Retinal pigment epithelial cell (primary cell): ENCODE data around the gene TAAR6.

Experiments
- DNase-seq: peaks from one replicate; pipeline ENCODE4 v3.0.0-alpha.2; 2010; ENCODE audit warnings: low read depth
- H3K4me3 ChIP-seq: 2 replicates; pipeline ENCODE4 v1.5.1; 2011; ENCODE audit warnings: mild to moderate bottlenecking, low read length, control low read depth, moderate library complexity
- TF ChIP-seq, protein P1 (sequence below): conservative IDR thresholded peaks from 2 replicates; pipeline ENCODE4 v1.5.1; 2011; ENCODE audit warnings: low read depth, low read length, control low read depth, inconsistent platforms

The TAAR6 gene

DNA sequence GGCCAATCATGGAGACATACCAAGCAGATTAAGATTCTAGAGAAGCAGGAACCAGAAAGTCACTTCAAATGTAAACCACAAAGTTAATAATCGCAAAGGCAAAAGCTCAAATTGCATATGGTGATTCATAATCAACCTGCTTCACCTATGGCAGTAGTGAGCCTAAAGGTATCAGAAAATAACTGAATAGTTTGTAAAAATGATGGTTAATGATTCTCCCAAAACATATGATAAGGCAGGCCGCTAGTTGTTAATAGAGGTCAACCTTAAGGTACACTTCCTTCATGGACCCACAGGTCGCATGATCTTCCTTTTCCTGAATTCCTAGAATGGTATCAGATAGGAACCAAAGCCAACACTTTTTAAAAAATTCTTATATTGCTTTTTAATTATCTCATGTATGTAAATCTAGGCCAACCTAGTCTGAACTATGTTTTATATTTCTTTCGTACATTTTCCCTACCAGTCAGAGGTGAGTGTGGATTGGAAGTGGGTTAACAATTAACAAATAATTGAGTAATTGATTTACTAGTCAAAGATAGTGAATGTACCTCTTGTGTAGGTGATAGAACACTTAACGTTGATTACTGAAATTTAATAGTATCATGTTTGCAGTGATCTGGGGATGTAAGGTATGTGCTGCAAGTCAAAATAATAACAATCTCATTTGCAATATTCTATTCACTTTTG lies 37.6 kb downstream of the TAAR6 start:
- TF ChIP-seq, protein P1, sequence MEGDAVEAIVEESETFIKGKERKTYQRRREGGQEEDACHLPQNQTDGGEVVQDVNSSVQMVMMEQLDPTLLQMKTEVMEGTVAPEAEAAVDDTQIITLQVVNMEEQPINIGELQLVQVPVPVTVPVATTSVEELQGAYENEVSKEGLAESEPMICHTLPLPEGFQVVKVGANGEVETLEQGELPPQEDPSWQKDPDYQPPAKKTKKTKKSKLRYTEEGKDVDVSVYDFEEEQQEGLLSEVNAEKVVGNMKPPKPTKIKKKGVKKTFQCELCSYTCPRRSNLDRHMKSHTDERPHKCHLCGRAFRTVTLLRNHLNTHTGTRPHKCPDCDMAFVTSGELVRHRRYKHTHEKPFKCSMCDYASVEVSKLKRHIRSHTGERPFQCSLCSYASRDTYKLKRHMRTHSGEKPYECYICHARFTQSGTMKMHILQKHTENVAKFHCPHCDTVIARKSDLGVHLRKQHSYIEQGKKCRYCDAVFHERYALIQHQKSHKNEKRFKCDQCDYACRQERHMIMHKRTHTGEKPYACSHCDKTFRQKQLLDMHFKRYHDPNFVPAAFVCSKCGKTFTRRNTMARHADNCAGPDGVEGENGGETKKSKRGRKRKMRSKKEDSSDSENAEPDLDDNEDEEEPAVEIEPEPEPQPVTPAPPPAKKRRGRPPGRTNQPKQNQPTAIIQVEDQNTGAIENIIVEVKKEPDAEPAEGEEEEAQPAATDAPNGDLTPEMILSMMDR: no peak
- H3K4me3 ChIP-seq: no peak overlapping the region
- DNase-seq: no peak

DNA sequence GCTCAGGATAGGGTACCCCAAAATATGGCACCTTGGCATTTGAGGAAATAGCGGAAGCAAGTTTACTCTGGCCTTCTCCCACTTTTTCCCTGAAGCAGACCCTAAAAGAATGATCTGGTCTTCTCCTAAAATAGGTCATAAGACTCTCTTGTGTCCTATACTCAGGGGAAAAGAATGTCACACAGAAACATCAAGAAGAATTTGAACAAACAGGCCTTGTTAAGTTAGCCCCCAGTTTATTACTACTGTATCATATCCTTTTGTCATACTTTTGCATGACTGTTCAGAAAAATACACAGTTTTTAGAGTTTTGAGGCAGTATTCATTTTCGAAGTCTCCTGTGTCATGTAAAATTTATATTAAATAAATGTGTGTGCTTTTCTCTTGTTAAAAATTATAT lies 41.5 kb downstream of the TAAR6 start:
- no peak for DNase-seq
- H3K4me3 ChIP-seq: no peak overlapping the region
- TF ChIP-seq, protein P1: no peak

DNA sequence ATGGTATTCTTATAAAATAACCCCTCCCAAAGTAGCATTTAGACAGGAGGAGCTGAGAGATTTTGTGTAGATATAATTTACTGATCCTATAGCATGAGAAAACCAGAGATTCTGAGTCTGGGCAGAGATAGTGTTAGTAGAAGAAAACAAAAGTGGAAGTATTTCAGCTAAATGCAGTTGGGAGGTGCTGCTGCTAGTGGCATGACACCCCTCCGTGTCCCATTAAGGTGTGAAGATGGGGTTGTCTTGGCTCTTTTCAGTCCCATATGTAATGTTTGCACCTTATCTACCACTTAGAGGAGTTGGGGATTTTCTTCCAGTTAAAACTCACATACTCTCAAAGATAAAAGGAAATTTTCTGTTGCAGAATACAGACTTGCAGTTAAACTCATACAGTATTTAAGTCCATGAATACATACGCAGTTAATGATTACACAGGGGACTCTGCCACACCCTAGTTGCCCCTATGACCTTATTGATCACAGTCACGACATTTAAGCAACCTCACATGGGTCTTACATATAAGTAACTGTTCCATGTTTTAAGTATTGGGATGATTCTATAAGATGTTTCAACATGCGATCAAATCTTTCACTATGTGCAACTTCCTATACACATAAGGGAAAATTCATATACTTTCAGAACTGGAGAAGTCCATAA lies 42.5 kb downstream of the TAAR6 start:
- H3K4me3 ChIP-seq: no peak overlapping the region
- no peak for DNase-seq
- TF ChIP-seq, protein P1: no peak

DNA sequence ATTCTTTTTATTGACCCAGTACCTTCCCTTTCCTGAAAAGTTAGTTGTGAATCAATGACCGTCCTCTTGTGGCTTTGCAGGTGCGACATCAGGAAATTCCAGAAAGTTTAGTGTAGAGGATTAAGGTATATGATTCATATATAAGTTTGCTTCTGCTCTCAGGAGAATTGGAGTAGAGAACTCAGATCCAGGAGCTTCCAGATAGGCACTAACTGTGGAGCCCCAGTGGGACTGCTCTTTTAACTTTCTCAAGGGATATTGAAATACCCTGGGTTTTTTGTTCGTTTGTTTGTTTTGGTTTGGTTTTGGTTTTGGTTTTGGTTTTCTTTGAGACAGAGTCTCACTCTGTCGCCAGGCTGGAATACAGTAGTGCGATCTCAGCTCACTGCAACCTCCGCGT lies 44.4 kb downstream of the TAAR6 start:
- TF ChIP-seq, protein P1: no peak
- no peak for DNase-seq

DNA sequence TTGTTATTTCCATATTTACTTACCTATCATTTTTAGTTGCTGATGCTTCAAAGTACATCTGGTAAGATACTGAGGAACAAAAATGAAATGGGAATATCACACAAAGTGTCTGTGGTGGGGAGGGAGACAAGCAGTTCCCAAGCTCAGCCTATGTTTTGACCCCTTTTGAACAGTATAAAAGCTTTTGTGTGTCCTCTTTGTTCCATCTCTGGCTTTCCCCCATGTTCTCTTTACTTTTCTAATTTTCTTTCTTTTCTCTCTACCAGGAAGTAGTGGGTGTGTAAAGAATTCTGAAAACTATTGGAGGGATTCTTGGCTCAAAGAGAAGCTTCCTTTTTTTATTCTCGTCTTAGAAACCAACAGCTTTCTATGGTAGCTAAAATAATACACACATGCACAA lies 46.6 kb downstream of the TAAR6 start:
- TF ChIP-seq, protein P1: no peak
- H3K4me3 ChIP-seq: no peak overlapping the region
- no peak for DNase-seq

More for the DNA sequence above, 44.4 kb downstream of the TAAR6 start:
- H3K4me3 ChIP-seq: no peak overlapping the region
